Mesenchymal stem cell (in vitro differentiated cells and primary cell): ENCODE measurements around the gene APCDD1L.

Experiments used
- DNase-seq: peaks from one replicate; pipeline ENCODE4 v3.0.0-alpha.2; 2013
- H2AFZ ChIP-seq: one replicate; pipeline ENCODE4 v1.6.1; 2013; ENCODE audit warnings: low read depth, mild to moderate bottlenecking, control low read depth, inconsistent platforms, low read length, moderate library complexity
- H2AK5ac ChIP-seq: 2 replicates; pipeline ENCODE4 v1.6.1; 2013; ENCODE audit warnings: low read length, moderate library complexity, mild to moderate bottlenecking, inconsistent platforms; ENCODE audit not compliant: severe bottlenecking
- H2BK120ac ChIP-seq: one replicate; pipeline ENCODE4 v1.6.1; 2013; ENCODE audit warnings: low read depth, mild to moderate bottlenecking, inconsistent platforms, low read length, moderate library complexity
- H2BK12ac ChIP-seq, 2 experiments: one replicate each; pipeline ENCODE4 v1.6.1; 2013; ENCODE audit warnings: inconsistent platforms in 2 of 2, low read length in 2 of 2, mild to moderate bottlenecking in 2 of 2, moderate library complexity in 2 of 2, control low read depth in 1 of 2
- H2BK15ac ChIP-seq: one replicate; pipeline ENCODE4 v1.6.1; 2013; ENCODE audit warnings: mild to moderate bottlenecking, low read depth, inconsistent platforms; ENCODE audit not compliant: poor library complexity, severe bottlenecking
- H2BK5ac ChIP-seq: 2 replicates; pipeline ENCODE4 v1.6.1; 2013; ENCODE audit warnings: low read depth, mild to moderate bottlenecking, low read length, control low read depth, inconsistent platforms; ENCODE audit not compliant: poor library complexity, severe bottlenecking
- H3K14ac ChIP-seq, 2 experiments: one replicate each; pipeline ENCODE4 v1.6.1; 2013; ENCODE audit warnings: inconsistent platforms in 2 of 2, low read length in 2 of 2, control low read depth in 1 of 2, mild to moderate bottlenecking in 1 of 2, moderate library complexity in 1 of 2
- H3K18ac ChIP-seq, 2 experiments: one replicate each; pipeline ENCODE4 v1.6.1; 2013; ENCODE audit warnings: inconsistent platforms in 2 of 2, low read length in 2 of 2, control low read depth in 1 of 2, low read depth in 1 of 2, mild to moderate bottlenecking in 1 of 2
- H3K23ac ChIP-seq, 2 experiments: one replicate each; pipeline ENCODE4 v1.6.1; 2013; ENCODE audit warnings: inconsistent platforms in 2 of 2, low read length in 2 of 2, mild to moderate bottlenecking in 2 of 2, moderate library complexity in 2 of 2, control low read depth in 1 of 2
- H3K27ac ChIP-seq: 2 replicates; pipeline ENCODE4 v1.5.1; 2013; ENCODE audit warnings: mild to moderate bottlenecking, moderate library complexity, low read length, control low read depth, inconsistent platforms; ENCODE audit not compliant: poor library complexity, severe bottlenecking
- H3K27me3 ChIP-seq, 2 experiments: 2 replicates each; pipeline versions ENCODE4 v1.6.1 to v1.7.0; 2013; ENCODE audit warnings: low read length in 2 of 2, mild to moderate bottlenecking in 2 of 2, moderate library complexity in 2 of 2, control low read depth in 1 of 2, inconsistent platforms in 1 of 2; ENCODE audit not compliant: control insufficient read depth in 1 of 2, insufficient read depth in 1 of 2
- H3K36me3 ChIP-seq, 2 experiments: 2 replicates each; pipeline versions ENCODE4 v1.6.1 to v1.7.0; 2013; ENCODE audit warnings: low read length in 2 of 2, control low read depth in 1 of 2, inconsistent platforms in 1 of 2, low read depth in 1 of 2, mild to moderate bottlenecking in 1 of 2; ENCODE audit not compliant: insufficient read depth in 2 of 2, control insufficient read depth in 1 of 2
- H3K4ac ChIP-seq, 2 experiments: one replicate each; pipeline ENCODE4 v1.6.1; 2013; ENCODE audit warnings: inconsistent platforms in 2 of 2, low read length in 2 of 2, mild to moderate bottlenecking in 2 of 2, moderate library complexity in 2 of 2, control low read depth in 1 of 2, low read depth in 1 of 2
- H3K4me1 ChIP-seq: 2 replicates; pipeline ENCODE4 v1.6.1; 2013; ENCODE audit warnings: low read depth, low read length, control low read depth; ENCODE audit not compliant: control insufficient read depth, insufficient read depth
- H3K4me2 ChIP-seq: 2 replicates; pipeline ENCODE4 v1.6.1; 2013; ENCODE audit warnings: low read length, mild to moderate bottlenecking, inconsistent platforms; ENCODE audit not compliant: poor library complexity, severe bottlenecking
- H3K4me3 ChIP-seq, 2 experiments: 2 replicates each; pipeline versions ENCODE4 v1.5.1 to v1.7.0; 2013; ENCODE audit warnings: low read length in 2 of 2, mild to moderate bottlenecking in 2 of 2, control low read depth in 1 of 2, low read depth in 1 of 2; ENCODE audit not compliant: insufficient read depth in 1 of 2
- H3K79me1 ChIP-seq: replicated peaks from 2 replicates; pipeline ENCODE4 v1.6.1; 2013; ENCODE audit warnings: mild to moderate bottlenecking, control low read depth, low read length, inconsistent platforms; ENCODE audit not compliant: poor library complexity, severe bottlenecking
- H3K9ac ChIP-seq: 2 replicates; pipeline ENCODE4 v1.7.0; 2013; ENCODE audit warnings: mild to moderate bottlenecking, low read length, moderate library complexity
- H3K9me3 ChIP-seq: 2 replicates; pipeline ENCODE4 v1.7.0; 2013; ENCODE audit warnings: mild to moderate bottlenecking, low read length; ENCODE audit not compliant: control insufficient read depth
- H4K8ac ChIP-seq: one replicate; pipeline ENCODE4 v1.6.1; 2013; ENCODE audit warnings: inconsistent platforms, mild to moderate bottlenecking, low read length, moderate library complexity
- H4K91ac ChIP-seq: one replicate; pipeline ENCODE4 v1.6.1; 2013; ENCODE audit warnings: mild to moderate bottlenecking, low read length, inconsistent platforms
- WGBS: methylation state at CpG from one replicate; pipeline ENCODE4 v1.1.7; 2013; ENCODE audit warnings: mixed read lengths; 5-methylcytosine and 5-hydroxymethylcytosine counted together

Gene APCDD1L

GRCh38 chr20:58466729-58467571 is 48.2 kb downstream of the APCDD1L start:
- Histone ChIP-seq H2BK15ac (no peak overlapping the region), H2BK120ac (no peak overlapping the region), H3K18ac (no peak overlapping the region), H3K23ac (no peak overlapping the region), H3K9ac (no peak overlapping the region), H3K4ac (no peak overlapping the region), H2BK12ac (no peak overlapping the region), H2AFZ (no peak overlapping the region), H3K9me3 (no peaks in the 10 kb centered on the region), H3K79me1 (no peaks in the 10 kb centered on the region), H2BK5ac (no peak overlapping the region), H3K4me1 (peaks cover 2% of the 10 kb centered on the region), H4K91ac (no peak overlapping the region), H3K27me3 (no peaks in the 10 kb centered on the region), H4K8ac (no peak overlapping the region), H3K4me3 (no peak overlapping the region), H3K4me2 (no peak overlapping the region), H2AK5ac (no peak overlapping the region), H3K27ac (no peak overlapping the region), H3K14ac (no peak overlapping the region), H3K36me3 (peaks cover 0 to 3% of the 10 kb centered on the region in 2 experiments)
- no peak for DNase-seq
- WGBS, result 93% methylated on average over 63 of the region's 68 CpGs

- DNase-seq, result no peak
- H4K8ac ChIP-seq, result no peak overlapping the region
- H3K4ac ChIP-seq, result no peak overlapping the region
- WGBS, result 96% methylated on average over 23 of the region's 27 CpGs
- H3K36me3 ChIP-seq, result peaks cover 0 to 7% of the 10 kb centered on the region in 2 experiments
- H3K23ac ChIP-seq, result no peak overlapping the region
- no peak overlapping the region for H3K14ac ChIP-seq
- H2BK12ac ChIP-seq, result no peak overlapping the region
- H2BK15ac ChIP-seq, result no peak overlapping the region
- no peaks in the 10 kb centered on the region for H3K9me3 ChIP-seq
- H2AK5ac ChIP-seq, result no peak overlapping the region
- no peak overlapping the region for H4K91ac ChIP-seq
- no peak overlapping the region for H3K9ac ChIP-seq
- H3K4me2 ChIP-seq, result no peak overlapping the region
- H3K18ac ChIP-seq, result no peak overlapping the region
- peaks cover 7% of the 10 kb centered on the region for H3K4me1 ChIP-seq
- no peak overlapping the region for H2AFZ ChIP-seq
- H3K4me3 ChIP-seq, result no peak overlapping the region
- H3K27me3 ChIP-seq, result no peaks in the 10 kb centered on the region
- no peak overlapping the region for H3K27ac ChIP-seq
- no peak overlapping the region for H2BK120ac ChIP-seq
- H2BK5ac ChIP-seq, result no peak overlapping the region
- no peaks in the 10 kb centered on the region for H3K79me1 ChIP-seq
Measured at GRCh38 chr20:58466095-58466708, 49.0 kb downstream of the APCDD1L start.

- Histone ChIP-seq H2BK15ac (no peak overlapping the region), H3K14ac (no peak overlapping the region), H3K27me3 (no peaks in the 10 kb centered on the region), H4K8ac (no peak overlapping the region), H2AK5ac (no peak overlapping the region), H3K27ac (no peak overlapping the region), H3K18ac (no peak overlapping the region), H2BK120ac (no peak overlapping the region), H3K4me1 (peaks cover 12% of the 10 kb centered on the region), H4K91ac (no peak overlapping the region), H3K4ac (no peak overlapping the region), H3K79me1 (no peaks in the 10 kb centered on the region), H3K9ac (no peak overlapping the region), H3K4me2 (no peak overlapping the region), H2BK5ac (no peak overlapping the region), H3K9me3 (no peaks in the 10 kb centered on the region), H2BK12ac (no peak overlapping the region), H3K36me3 (peaks cover 0 to 10% of the 10 kb centered on the region in 2 experiments), H2AFZ (no peak overlapping the region), H3K23ac (no peak overlapping the region), H3K4me3 (no peak overlapping the region)
- WGBS, result 83% methylated on average over 8 of the region's 8 CpGs
- no peak for DNase-seq
Measured at GRCh38 chr20:58464838-58465237, 50.4 kb downstream of the APCDD1L start.

GRCh38 chr20:58463256-58463655 is 51.9 kb downstream of the APCDD1L start:
- Histone ChIP-seq H3K36me3 (peaks cover 0 to 6% of the 10 kb centered on the region in 2 experiments), H4K91ac (no peak overlapping the region), H3K27me3 (no peaks in the 10 kb centered on the region), H3K18ac (no peak overlapping the region), H3K14ac (no peak overlapping the region), H3K23ac (no peak overlapping the region), H2BK120ac (no peak overlapping the region), H3K4me1 (peaks cover 12% of the 10 kb centered on the region), H2AFZ (no peak overlapping the region), H4K8ac (no peak overlapping the region), H2BK15ac (no peak overlapping the region), H2BK12ac (no peak overlapping the region), H2BK5ac (no peak overlapping the region), H3K9ac (no peak overlapping the region), H3K4me3 (no peak overlapping the region), H2AK5ac (no peak overlapping the region), H3K4me2 (no peak overlapping the region), H3K79me1 (no peaks in the 10 kb centered on the region), H3K4ac (no peak overlapping the region), H3K9me3 (no peaks in the 10 kb centered on the region), H3K27ac (no peak overlapping the region)
- DNase-seq, result no peak
- WGBS, result 85% methylated on average over 9 of the region's 10 CpGs
